Activated gamma-delta T cell treated with anti-CD3 and anti-CD28 coated beads, Interleukin-2, amount 50 U/mL, for 16 hours (primary cell): ENCODE data around the gene NEK6.

Source experiments
- DNase-seq: peaks from one replicate; pipeline ENCODE4 v3.0.0-alpha.2; 2020; ENCODE audit warnings: low read depth

NEK6 gene

DNA sequence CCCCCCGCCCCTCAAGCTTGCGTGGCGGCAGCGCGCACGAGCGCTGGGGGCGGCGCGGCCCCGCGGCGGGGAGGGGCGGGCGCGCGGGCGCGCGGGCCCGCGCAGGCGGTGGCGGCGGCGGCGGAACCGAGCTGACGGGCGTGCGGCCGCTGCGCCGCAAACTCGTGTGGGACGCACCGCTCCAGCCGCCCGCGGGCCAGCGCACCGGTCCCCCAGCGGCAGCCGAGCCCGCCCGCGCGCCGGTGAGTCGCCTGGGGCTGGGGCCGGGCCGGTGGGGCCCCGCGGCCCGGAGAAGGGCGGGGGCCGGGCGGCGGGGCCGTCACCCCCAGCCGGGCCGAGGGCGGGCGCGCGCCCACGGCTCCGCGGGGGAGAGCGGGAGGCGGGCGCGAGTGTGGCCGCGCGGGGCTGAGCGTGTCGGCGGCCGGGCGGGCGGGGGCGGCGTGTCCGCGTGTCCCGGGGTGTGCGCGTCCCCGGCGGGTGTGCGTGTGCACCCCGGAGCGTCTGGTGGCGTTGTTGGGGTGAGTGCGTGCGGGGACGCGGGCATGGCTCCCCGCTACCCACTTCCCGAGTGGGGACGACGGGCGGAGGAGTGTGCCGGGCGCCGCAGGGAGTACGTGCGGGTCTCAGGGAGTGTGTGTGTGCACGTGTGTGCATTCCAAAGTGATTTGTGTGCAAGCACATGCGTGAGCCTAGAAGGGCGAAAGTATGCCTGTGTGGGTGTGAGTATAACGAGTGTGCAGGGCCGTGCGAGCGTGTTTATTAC is at the start of gene NEK6:
Gene NEK6, plus strand, starts transcription at position 106 of the 763 bp plus-strand sequence. CDS start 44,016 bp downstream, outside the sequence.
- DNase-seq, result peak; percentile 9

DNA sequence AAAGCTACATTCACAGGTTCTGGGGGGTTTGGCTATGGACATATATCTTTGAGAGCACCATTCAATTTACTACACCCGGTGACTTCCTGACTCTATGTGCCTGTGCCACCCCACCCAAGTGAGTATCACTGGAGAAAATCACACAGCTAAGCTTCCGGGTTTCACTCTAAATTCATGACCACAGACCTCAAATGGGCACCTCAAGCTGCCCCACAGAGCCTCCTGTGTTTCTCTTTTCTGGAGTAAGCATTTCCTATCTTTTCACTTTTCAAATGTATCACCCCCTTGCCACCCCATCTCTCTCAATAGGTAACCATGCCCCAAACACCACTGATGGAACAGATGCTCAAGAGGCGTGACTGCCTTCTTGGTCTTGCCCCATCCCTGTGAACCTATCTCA is 49.2 kb upstream of the NEK6 start:
- no peak for DNase-seq

DNA sequence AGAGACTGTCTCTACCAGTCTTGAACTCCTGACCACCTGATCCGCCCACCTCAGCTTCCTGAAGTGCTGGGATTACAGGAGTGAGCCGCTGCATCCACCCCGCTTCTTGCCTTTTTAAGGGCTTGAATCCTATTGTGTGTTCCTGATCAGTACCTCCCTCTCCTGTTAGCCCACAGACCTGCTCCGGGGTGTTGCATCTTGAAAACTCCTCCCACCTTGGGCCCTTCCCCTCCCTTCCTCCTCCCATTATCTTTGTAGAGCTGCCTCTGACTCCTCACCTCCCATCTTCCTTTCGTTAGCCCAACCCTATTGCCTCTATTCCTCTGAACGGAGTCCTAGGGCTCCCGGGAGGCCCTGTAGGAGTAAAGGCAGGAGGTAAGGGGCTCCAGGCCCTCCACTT is 48.5 kb upstream of the NEK6 start:
- DNase-seq, result no peak

DNA sequence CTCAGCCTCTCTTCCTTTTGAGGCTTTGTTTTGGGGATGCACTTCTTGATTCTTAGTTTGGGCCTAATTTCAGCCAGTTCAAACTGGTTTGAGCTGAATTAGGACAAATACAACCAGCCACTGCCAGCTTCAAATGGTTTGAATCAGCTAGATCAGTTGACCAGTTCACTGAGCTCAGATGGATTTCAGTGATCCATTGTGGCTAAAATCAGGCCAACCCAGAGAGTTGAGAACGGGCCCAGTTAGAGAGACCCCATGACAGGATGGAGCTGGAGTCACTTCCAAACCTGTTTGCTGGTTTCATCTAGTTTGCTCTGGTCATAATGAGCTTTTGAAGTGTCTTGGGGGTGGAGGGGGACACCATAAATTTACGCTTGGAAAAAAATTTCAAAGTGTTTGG is 48.0 kb upstream of the NEK6 start:
- DNase-seq, result no peak

DNA sequence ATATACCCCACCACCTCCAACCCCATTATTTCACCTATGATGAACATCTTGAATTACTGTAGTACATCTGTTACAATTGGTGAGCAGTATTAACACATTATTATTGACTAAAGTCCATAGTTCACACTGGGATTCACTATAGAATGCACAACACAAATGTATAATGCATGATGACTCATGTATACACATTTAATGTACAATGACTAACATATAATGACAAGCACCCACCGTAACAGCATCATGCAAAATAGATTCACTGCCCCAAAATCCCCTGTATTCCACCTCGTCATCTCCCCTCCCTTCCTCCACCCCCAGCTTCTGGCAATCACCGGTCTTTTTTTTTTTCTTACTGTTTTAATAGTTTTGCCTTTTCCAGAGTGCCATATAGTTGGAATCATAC is 47.1 kb upstream of the NEK6 start:
- peak; percentile 14 for DNase-seq

DNA sequence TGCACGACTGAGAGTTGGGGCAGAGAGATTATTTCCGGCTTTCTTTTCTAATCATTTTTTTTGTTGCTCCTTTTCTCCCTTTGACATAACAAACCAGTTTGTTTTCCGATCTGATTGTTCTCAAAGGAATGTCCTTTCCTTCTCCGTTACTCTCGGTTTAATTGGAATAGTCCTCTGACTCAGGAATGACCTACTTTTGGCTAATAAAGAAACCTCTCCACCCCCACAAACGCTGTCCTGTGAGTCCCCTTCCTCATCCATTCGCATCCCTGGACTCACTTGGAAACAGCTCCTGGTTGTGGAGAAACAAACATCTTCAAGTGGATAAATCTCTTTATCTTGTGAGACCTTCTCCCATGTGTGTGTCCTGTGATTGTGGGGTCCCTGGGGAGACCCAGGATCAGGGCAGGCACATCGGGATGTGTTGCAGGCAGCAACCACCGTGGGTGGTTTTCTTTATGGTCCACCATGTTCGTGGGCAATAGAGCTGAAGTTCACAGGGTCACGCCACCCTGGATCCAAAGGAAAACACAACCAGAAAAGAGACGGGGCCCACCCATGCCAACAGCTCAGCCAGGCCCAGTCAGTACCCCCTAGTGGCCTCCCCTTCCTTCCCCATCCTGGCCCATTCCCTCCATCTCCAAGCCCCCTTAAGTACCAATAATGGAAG is 45.2 kb upstream of the NEK6 start:
- DNase-seq, result no peak

DNA sequence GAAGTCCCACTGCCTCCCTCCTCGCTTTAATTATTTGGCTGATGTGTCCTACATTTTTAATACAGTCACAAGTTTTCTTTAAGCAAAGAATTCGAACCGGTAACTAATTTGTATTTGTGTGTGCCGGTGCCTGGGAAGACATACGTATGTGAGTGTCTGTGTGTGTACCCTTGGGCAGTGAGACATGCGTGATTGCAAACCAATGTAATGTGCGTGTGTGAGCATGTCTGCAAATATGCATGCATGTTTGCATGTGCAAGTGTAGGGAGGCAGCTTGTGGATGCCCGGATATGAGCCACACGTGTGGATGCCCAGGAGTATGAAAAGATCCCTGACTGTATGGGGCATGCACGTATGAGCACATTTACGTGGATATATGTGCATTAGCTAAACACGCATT is 44.4 kb upstream of the NEK6 start:
- DNase-seq, result no peak

DNA sequence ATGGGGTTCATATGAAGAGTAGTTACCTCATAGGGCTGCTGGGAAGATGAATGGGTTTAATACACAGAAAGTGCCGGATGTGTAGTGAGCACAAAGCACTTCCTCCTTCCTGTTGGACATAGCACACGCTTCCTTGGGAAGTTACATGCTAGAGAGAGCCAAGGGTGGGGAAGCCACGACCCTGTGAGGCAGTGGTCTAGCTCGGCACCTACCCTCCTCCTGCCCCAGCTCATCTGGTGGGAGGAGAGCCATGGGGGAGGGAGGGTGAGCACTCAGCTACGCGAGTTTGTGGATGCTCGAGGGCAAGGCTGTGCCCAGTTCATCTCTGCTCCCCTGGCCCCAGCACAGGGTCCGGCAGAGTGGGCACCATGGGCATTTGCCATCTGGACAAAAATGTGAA is 43.6 kb upstream of the NEK6 start:
- DNase-seq, result no peak

DNA sequence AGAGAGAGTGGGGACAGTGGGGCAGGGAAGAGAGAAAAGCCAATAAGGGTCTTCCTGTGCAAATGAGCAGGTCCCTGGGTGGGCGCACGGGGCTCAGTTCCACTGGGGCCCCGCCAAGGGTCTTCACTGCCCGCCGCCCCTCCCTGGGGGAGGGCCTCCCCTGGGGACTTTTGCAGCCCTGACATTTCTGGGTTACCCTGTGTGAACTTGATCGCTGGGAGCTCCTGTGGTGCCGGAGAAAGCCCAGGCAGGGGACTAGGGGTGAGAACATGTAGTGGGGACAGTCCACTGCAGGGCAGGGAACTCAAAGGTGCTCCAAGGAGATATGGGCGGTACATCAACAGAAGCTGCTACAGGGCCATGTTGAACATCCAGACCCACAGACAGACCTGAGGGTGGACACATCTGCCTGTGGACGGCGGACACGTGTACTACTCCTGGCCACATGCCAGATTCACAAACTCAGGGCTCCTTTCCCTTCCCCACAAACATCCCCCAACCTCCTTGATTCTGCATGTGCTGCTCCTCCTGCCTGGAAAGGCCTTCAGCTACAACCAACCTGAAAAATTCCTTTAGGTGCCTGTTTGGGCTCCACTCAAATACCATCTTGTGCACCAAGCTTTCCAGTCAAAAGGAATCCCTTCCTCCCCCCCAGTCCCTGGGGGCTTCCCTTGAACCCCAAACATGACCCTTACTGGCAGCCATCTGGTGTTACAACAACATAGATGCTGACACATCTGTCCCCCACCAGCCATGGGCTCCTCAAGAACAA is 43.0 kb upstream of the NEK6 start:
- no peak for DNase-seq

DNA sequence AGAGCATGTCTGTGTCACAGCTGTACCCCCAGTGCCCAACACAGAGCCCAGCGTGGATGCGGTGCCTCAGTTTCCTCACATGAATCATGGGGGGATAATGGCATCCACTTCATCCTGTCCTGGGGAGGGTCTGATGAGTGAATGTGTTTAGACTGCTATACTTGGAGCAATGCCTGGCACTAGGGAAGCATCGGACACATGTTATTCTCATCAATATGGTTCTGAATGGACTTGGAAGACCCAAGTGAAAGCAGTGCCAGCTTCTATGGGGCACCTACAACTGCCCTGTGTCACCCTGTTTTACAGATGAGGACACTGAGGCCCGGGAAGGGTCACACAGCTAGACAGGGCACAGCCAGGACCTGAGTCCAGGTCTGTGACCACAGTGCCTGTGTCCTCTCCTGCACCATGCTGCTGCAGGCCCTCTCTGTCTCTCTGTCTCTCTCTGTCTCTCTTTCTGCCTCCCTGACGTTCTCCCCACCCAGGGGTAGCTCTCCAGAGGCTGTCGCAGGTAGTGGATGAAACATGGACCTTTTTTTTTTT is 42.3 kb upstream of the NEK6 start:
- DNase-seq, result no peak

DNA sequence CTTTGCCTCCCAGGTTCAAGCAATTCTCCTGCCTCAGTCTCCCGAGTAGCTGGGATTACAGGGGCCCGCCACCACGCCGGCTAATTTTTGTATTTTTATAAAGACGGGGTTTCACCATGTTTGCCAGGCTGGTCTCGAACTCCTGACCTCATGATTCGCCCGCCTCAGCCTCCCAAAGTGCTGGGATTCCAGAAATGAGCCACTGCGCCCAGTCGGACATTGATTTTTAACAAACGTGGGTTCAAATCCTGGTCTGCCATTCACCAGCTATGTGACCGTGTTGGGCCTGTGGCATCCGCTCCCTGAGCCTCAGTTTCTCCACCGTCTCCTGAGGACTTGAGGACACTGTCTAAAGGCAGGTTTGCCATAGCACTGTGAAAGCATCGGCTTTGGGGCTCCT is 41.8 kb upstream of the NEK6 start:
- no peak for DNase-seq

DNA sequence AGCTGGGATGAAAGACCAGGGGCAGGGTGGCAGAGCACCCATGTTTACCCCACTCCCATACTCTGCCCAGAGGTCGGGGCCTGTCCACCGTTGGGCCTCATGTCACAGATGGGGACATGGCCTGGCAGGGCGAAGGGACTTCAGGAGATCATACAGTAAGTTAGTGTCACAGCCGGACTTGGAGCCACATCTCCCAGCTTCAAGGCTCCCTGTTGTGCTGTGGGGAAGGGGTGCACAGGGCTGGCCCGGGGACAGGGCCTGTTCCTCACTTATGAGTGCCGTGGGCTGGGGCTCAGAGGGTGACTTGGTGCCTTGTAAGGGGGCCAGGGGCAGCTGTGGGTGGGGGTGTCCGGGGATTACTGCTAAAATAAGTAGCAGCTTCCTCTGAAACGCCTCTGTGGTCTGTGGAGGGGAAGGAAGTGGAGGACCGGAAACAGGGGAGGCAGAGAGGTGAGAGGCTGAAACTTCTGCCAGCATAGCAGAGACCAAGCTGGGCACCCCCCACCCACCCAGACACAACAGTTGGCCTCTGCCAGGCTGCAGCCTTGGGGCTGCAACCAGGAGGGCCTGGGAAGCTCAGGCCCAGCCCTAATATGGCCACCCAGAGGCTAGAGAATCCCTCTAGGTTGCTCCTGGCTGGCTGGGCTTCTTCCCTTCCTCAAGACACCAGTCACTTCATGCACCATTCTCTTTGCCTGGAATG is 41.1 kb upstream of the NEK6 start:
- DNase-seq, result peak; percentile 59

DNA sequence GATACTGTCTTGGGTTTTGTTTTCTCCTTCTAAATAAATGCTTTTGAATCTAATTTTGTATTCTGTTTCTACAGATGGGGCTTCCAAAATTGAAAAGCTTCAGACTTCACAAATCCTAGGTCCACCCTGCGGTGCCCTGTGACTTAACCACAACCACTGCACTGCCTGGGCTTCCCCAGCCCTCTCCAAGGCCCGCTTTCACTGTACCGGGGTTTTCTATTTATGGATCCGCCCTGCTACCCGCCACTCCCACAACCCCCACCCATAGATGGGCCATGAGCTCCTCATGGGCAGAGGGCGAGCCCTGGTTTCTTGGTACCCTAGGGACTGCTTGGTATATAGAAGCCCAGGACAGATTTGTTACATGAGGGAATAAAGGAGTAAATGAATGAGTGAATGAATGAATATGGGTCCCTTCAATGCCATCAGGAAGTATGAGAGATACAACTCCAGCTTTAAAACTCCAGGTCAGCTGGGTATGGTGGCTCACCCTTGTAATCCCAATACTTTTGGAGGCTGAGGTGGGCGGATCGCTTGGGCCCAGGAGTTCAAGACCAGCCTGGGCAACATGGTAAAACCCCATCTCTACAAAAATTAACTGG is 39.8 kb upstream of the NEK6 start:
- DNase-seq, result no peak

DNA sequence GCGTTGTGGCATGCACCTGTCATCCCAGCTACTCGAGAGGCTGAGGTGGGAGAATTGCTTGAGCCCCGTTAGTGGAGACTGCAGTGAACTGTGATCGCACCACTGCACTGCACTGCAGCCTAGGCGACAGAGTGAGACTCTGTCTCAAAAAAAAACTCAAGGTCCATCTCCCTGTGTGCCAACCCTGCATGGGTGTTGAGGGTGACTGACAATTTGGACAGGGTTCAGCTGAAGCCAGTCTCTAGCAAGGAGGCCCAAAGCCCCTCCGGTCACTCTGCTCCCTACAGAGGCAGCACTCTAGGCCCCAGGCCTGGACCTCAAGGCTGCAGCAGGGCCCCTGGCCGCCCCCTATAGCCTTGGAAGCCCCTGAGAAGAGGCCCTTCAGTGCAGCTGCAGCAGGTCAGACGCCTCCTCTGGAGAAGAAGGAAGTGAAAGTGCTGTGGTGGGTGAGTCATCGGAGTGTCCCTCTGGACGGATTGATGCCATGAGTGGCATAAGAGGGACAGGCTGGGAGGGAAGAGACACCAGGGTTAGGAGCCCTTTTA is 39.2 kb upstream of the NEK6 start:
- DNase-seq, result no peak

DNA sequence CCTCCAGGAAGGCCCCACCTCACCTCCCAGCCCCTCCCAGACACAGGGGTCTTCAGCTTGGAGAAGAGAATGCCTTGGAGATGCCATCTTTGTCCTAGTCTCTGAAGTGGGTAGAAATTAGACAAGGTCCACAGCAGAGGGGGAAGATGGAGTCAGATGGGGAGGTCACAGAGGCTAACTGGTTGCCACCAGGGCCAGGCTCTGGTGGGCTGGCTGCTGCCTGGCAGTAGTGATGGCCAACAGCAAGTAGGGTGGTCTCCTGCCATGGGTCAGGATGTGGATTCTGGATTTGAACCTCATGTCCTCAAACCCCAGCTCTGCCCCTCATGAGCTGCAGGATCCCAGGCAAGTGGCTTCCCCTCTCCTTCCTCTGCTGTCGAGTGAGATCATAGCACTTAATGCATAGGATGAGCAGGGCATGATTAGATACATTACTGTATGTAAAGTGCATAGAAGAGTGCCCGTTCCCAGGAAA is 38.7 kb upstream of the NEK6 start:
- DNase-seq, result no peak

DNA sequence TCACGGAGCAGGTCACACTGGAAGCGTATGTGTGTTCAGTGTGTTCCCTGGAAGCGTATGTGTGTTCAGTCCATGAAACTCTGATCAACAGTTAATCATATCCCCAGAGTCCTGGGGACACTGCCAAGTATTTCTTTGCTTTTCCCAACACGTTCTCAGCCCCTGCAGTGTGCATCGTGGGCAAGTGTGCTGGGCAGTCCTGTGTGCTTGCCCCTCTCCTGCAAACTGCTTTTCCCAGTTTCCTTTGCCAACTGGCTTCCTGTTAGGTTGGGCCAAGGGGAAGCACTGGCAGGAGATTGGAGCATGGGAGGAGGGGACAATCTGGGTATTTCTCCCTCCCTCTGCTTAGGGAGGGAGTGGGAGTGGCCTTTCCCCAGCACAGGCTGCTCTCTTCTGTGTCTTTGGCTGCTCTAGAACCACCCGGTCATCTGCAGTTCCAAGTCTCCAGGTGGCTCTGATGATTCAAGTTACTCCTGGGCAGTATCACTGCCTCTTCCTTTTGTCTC is 36.8 kb upstream of the NEK6 start:
- DNase-seq, result no peak

DNA sequence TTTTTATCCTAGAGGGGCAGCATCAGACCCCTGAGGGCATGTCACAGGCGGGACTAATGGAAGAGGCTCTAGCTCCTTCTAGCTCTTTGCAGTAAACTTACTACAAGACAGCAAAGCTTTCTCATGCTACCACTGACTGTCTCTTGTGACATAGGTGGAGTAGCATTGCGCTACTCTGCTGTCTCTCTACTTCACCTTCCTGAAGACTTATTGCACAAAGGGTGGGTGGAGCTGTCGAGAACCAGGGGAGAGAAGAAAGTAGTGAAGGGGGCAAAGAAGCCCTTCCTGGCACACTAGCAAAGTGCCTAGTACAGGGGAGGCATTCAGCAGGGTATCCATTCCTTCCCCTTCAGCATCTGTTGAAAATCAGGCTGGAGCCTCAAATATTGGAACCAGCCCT is 36.1 kb upstream of the NEK6 start:
- no peak for DNase-seq

DNA sequence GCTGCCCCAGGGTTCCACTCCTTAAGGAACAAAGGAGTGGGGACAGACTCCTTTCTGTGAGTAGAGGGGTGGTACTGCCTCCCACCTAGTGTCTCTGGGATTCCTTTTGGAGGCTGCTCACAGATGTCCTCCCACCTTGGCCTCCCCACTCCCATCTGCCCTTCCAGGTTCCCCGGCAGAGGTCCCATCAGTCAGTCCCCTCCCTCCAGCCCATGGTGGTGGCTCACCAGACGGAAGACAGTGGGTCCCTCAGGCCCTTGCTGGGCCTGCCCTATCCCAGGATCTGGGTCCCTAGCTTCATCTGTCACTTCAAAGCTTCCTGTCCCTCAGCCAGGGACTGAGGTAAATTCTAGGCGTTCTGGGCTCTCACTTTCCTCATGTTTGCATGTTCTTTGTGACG is 35.6 kb upstream of the NEK6 start:
- DNase-seq, result no peak

DNA sequence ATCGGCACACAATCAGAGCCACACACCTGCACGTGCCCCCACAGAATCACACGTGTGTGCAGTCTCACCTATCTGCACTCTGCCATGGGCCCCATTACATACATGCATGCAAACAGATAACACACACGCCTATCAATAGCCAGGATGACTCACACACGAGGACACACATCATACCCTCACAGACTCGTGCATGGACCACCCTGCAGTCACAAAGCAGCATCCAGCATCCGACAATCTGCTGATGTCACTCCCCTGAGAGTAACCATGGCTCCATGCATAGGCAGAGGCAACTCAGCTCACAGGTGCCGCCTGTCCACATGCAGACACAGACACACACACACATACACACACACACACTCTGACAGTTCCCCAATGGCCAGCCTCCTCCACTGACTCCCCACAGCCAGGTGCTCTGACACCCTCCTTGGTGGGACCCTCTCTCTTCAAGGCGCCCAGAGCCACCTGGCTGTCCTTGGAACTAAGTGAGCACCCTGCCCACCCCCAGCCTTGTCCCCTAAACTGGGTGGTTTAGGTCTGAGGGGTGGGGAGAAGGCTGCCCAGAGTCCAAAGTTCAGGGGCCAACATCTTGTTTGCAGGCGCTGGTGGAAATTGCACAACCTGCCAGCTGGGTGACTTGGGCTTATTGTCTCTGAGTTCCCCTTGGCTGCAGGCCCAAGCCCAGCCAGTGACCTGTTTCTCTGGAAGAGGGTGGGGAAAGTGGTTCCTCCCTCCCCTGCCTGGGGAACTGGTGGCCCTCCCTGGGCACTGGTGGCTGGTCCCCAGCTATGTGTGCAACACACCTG is 34.6 kb upstream of the NEK6 start:
- no peak for DNase-seq

DNA sequence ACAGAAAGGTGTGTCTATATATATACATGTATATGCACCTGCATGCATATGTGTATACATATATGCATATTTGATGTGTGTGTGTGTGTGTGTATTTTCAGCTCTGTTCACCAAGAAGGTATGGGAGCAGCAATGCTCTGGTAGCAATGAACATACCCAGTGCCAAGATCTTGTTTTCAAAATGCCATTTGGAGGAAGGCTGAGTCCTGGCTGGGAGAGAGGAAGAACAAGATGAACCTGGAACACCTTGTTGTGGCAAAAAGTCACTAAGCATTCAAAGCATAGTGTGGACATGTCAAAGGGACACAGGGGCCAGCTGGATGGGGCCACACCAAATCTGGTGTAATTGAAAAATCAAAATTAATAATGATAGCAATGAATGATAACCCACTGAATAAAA is 31.8 kb upstream of the NEK6 start:
- no peak for DNase-seq
